UCSD-AML1 (cell line): ENCODE results near the gene GNG12.
"Not testable (repeated sequence)": the region's sequence is repeated elsewhere in the genome, so short reads cannot be mapped to it uniquely, and the experiment has no call there.

Experiments used
- DNase-seq: peaks from one replicate; lab custom pipeline; 2025; ENCODE audit not compliant: unreplicated experiment; lab: John Stamatoyannopoulos, UW

GNG12 gene

DNA sequence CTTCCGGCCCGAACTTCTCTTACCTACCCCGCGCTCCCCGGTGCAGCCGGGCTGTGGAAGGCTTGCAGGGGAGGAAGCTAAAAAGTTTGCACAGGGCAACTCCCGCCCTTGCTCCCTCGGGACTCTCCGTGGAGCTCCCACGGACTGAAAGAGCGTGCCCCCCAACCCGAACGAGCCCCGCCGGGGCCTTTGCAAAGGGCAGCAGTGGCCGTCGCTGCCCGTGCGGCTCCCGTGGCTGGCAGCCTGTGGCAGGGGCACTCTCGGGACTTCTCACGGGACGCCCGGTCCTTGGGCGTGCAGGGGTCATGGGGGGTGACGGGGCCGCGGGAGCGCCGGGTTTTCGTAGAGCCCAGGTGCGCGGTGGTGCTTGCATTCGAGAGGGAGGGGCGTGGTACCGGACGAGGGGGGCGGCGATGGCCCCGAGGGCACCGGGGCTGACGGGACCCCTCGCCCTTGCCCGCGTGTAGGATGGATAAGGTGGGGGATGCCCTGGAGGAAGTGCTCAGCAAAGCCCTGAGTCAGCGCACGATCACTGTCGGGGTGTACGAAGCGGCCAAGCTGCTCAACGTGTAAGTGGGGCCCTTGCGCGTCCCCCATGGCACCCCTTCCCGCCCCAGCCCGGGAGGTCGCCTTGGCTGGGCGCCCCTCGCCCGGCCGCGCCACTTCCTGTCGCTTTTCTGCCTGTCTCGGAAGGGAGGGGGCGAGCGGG, 147.6 kb downstream of the GNG12 start:
- peak; percentile 68 for DNase-seq

DNA sequence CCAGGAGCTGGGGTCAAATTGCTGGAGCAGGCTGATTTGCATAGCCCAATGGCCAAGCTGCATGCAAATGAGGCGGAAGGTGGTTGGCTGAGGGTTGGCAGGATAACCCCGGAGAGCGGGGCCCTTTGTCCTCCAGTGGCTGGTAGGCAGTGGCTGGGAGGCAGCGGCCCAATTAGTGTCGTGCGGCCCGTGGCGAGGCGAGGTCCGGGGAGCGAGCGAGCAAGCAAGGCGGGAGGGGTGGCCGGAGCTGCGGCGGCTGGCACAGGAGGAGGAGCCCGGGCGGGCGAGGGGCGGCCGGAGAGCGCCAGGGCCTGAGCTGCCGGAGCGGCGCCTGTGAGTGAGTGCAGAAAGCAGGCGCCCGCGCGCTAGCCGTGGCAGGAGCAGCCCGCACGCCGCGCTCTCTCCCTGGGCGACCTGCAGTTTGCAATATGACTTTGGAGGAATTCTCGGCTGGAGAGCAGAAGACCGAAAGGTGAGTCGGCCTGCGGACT, 148.2 kb downstream of the GNG12 start, which contains the start of gene GADD45A:
Gene GADD45A, plus strand, starts transcription at position 135 of the 491 bp plus-strand sequence. Its CDS starts 294 bp downstream, at position 429.
- peak; percentile 98 for DNase-seq

DNA sequence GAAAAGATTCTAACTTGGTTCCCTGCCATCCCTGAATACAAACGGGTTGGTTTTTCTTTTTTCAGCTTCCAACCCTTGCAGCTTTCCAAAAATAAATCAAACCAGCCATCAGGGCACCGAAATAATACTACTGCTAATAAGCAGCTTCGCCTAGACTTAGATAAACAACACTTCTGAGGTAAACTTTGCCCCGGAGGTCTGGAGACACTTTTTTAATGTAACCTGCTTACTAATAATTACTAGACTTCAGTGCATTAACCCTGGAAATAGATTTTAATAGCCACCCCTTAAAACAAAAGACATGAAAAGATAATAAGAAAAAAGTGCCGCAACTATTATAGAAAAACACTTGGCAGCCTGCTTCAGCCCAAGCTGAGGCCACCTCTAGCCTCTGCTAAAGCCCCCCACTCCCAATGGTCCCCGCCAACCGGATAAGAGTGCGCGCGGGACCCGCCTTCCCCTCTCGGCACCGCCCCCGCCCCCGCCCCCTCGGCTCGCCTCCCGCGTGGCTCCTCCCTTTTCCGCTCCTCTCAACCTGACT, 148.7 kb downstream of the GNG12 start:
- no peak for DNase-seq

DNA sequence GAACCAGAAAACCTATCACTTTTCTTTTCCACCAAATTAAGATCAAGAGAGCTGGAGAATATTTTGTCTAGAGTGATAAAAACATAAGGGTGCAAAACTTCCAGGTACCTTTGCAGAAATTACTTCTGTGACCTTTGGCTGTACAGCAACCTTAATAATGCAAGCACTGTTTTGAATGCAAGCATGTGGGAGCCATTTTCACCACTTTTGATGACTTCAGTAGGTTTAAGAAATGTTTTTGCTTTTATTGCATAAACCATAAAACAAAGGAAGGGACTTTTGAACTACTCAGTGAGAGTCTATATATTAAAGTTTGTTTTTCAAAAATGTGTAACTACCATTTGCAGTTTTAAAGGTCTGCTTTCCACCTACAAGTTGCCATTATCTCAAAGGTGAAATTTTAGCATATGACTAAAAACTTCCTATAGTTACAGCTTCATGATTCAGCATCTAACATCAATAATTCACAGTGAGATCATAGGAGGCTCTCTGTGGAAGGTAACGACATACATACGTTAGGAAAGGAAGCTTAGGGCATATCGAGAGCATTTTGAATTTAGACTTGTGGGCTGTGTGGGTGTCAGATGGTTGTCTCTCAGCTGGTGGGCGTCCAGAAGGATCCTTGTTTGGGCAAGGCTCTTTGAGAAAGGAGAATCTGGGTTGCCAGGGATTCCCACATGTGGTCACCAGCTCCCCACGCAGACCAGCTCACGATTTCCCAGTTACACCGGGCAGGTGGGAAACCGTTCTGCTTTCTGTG, 149.3 kb downstream of the GNG12 start:
- no peak for DNase-seq

DNA sequence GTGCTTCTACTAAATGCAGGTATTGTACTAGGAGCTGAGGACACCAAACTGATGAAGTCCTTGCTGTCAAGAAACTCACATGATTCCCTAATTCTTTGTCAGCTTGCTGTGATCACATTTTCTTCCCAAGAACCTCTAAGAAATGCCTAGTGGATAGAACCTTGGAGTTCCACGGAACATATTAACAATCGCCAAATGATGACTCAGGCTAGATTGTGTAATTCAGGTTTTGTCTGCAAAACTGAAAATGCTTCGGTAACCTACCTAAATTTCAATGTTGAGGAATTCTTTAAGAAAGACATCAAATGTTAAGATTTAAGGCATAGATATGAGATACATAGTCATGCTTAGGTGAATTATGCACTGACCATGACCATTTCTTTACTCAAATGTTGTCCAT, 150.0 kb downstream of the GNG12 start:
- no peak for DNase-seq

DNA sequence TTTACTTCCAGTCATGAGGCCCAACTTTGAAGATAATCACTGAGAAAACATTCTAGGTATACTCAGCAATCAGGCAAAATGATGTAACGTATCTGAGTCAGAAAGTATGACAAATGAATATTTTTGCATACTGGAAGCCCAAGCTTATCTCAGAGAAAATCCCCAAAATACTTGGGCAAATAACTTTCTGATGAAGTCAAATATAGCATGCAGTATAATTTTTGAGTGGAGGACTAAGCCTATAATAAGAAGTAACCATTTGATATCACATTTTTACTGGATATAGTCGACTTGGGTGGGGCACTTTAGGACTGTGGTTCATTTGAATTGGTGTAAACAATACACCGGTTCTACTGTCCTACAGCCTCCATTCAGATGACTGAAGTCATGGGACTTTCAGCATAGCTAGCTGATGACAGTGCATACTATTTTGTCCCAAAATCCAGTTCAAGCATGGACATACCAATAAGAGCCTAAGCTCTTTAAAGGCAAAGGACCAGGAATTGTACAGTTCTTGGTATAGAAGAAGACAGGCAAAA, 150.5 kb downstream of the GNG12 start:
- no peak for DNase-seq

DNA sequence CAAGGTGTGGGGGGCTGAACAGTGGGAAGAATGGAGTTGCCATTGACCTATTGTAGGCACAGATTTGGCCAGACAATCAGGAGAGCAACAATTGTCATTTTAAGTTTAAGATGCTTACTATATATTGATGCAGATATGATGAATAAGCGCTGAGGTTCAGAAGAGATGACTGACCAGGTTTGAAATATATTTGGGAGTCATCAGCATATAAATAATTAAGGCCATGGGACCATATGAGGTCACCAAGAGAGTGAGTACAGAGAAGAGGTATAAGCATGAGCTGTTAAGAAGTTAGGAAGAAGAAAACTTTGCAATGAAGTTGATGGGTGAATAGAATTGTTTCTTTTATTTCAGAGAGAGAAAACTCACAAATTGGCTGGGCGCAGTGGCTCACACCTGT, 152.8 kb downstream of the GNG12 start:
- DNase-seq, result no peak

DNA sequence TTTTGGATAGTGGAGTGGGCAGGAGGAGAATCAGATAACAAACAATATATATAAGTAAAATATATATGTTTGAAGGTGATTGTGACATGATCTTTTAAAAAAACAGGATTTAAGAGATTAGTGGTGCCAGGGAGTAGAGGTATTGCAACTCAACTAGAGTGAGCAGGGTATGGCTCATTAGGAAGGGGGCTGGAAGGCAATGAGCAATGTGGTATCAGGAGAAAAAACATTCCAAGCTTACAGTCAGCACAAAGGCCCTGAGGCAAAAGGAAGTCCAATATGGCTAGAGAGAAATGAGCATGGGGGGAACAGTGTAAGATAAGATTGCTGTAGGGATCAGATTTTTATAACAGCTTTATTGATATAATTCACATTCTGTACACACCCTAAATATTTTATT, 153.6 kb downstream of the GNG12 start:
- DNase-seq, result no peak

DNA sequence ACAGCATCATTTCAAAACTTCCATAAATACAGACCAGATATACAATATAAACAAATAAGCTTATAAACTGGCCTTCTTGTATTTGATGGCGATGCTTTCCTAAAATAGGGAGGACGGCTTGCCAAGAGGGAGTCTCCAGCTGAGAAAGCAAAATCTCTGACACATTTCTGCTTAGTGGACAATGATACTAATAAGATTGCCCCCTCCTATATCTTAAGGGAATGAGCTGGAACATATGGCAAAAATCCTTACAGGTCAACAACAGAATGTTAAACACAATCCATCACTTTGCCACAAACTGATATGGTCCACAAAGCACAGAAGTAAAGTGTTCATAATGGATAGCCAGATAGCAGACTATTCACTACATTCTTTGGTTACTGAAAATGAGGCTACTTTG, 155.3 kb downstream of the GNG12 start:
- DNase-seq, result no peak

DNA sequence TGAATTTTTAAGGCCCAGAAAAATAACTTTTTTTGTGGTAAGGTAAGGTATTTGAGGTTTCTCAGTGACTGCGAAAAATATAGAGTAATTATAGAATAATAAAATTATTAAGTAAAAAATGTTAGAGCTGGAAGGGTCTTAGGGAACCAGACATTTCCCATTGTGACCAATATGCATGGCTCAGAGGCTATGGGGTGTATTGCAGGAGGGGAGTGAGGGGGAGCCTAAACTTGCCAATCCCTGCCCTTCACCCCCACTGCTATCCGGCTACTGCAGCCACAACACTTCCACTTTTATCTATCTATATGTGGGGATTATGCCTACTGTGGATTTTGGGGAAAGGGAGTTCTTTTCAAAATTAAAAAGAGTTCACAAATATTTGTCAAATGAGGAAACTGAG, 155.9 kb downstream of the GNG12 start:
- DNase-seq, result no peak

DNA sequence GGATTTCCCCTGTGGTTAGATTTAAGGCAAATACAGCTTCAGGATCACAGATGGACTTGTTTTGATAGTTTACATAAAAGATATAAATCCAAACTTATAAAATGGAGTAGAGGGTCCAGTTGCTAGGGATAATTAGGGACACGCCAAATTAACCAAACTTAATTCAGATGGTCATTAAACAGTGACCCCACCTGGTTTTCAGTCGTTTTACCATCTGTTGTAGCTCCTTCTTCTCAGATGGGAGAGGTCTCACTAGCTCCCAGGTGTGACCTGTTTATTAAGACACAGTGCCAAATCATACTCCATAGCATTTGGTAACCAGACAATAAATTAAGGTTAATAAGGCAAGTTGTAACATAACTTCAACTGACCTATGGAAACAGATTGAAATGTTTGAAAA, 156.3 kb downstream of the GNG12 start:
- no peak for DNase-seq

DNA sequence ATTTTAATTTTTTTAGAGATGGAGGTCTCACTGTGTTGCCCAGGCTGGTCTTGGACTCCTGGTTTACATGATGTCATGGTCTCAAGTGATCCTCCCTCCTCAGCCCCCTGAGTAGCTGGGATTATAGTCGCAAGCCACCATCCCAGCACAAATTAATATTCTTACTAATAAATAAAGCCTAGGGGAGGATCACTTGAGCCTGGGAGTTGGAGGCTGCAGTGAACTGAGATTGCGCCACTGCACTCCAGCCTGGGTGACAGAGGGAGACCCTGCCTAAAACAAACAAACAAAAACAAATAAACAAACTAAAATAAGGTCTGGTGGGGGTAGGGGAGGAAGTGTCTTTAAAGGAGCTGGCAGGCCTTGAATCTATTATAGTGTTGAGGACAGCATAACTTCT, 157.0 kb downstream of the GNG12 start:
- DNase-seq, result no peak

DNA sequence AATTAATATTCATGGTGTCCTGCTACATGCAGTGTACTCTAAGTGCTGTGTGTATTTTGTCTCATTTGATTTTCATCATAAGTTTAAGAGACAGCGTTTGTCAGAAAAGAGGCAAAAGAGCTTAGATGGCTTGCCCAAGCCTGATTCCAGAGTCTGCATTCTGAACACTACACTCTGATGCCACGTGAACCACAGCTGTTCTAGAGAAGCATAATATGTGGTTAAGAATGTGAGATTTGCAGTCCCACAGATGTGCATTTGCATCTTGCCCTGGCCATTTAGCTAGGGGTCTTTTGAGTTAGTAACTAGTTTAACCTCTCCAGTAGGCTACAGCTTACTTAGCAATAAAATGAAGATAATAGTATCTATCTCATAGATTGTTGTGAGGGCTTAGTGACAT, 157.5 kb downstream of the GNG12 start:
- DNase-seq, result no peak

DNA sequence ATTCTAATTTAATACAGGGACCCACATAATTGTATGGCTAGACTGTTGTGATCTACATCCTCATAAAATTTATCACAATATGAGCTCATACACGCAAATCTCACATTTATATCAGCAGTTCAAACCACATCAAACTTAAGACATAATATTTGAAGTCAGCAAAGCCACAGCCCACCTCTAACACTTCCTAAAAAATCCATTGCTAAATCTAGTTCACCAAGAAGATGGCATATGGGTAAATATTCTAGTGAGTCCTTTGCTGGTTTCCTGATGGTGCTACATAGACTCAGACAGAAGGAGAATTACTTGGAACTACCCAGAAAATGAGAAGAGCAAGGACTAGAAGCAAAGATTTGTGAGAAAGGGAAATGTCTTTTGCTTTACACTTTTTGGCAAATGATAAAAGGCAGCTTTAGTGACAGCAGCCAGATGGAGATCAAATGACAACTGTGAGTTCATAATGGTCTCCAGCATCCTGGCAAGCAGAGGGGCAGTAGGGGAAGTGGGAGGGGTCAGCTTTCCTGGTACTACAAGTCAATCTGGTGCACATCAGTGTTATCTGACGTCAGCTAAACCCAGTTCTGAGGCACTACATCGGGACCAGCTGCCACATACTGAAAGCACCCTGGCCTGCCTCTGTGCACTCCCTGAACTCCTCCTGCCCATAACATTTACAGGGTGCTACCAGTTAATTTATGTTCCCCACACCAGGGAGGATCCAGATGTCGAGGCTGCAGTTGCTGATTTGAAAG, 158.8 kb downstream of the GNG12 start:
- DNase-seq, result peak; percentile 20

DNA sequence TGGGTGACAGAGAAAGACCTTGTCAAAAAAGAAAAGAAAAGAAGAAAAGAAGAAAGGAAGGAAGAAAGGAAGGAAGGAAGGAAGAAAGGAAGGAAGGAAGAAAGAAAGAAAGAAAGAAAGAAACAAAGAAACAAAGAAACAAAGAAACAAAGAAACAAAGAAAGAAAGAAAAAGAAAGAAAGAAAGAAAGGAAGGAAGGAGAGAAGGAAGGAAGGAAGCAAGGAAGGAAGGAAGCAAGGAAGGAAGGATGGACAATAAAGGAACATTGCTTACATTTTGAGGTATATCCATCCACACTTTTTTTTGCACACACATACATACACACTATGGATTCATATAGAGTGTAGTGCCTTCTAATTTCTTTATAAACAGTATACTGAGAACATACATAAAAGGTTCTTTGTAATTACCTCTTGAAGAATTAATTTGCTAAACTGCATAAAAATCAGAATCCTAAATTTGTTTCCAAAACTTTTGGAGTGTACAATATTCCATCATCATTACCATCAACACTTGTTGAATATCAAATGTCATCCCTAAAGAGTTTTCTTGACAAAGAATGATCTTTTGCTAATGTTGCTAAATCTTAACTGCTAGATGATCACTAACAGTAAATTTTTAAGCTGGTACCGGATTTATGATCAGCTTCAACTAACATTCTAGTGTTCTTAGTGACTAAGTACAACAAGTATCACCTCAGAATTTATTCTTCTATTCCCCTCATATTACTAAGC, 159.6 kb downstream of the GNG12 start:
- DNase-seq, result no peak

DNA sequence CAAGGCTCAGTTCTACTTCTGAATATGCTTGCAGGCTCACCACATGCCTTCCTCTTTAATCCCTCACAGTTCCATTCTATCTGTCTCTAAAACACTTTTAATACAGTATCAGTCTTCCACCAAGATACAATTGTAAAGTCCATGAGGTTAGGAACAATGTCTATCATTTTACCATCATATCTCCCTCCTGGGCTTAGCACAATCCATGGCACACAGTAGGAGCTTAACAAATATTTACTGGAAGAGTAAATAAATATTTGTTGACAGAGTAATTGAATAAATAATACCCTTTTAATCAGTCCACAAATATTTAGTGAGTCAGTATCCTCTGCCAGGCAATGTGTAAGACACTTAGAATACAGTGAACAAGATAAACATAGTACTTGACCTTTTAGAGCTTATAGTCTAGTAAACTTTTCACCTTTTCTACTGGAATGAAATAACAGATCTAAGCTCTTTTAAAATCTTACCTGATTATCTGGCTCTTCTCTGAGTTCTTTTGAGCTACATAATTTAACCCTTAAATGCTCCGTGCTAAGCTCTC, 160.9 kb downstream of the GNG12 start:
- no peak for DNase-seq

DNA sequence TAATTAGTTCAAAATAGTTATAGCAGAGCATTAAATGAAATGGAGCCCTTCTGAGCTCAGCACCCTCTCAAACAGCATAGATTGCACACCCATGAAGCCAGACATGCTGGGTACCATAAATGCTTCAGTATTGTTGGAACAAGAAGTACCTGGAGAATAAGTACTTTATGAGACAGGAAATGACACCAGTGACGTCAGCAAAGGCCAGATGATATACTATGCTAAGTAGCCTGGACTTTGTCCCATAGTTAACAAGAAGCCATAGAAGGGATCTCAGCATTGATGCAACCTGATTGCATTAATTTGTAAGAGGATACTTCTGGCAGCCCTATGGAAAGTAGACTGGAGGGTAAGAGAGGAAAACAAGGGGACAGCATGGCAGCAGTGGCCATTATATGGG, 164.6 kb downstream of the GNG12 start:
- DNase-seq, result no peak

DNA sequence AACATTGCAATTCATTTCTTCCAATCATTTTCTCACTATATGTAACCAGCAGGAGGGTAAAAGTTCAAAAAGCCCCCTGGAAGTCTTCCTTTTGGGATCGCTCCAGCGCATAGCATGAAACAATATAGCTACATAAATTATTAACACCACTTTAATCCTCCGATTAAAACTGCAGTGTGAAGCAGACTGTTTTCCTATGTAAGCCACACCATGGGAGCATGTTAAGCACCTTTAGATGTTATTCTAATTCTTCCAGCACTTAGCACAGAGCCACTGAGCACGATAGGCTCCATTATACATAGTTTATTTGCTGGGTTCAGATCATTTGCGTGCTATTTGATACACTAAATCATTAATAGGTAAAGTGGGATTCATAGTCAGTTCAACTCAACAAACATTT, 166.6 kb downstream of the GNG12 start:
- DNase-seq, result no peak

DNA sequence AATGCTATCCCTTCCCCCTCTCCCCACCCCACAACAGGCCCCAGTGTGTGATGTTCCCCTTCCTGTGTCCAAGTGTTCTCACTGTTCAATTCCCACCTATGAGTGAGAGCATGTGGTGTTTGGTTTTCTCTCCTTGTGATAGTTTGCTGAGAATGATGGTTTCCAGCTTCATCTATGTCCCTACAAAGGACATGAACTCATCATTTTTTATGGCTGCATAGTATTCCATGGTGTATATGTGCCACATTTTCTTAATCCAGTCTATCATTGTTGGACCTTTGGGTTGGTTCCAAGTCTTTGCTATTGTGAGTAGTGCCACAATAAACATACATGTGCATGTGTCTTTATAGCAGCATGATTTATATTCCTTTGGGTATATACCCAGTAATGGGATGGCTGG, 168.0 kb downstream of the GNG12 start:
- not testable (repeated sequence) for DNase-seq

DNA sequence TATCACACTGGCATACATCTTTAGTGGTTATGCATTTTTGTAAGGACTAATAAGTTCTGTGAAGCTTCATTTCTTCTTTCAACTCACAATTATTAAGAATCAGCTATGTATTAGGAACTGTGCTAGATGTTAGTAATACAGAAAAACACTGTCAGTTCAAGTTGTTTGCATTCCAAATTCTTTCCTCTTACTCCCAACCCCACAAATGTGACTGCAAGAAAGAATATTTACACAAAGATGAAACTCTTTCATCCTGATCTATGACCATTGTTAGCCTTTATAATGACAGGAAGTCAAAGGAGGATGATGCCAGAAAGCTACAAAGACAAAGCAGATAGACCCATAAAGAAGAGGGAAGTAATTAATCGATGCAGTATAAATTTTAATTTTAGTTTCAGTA, 169.2 kb downstream of the GNG12 start:
- no peak for DNase-seq
